ENCODE results near the gene MED13L. TPM values are rescaled to one million over a fixed set of nuclear protein-coding genes. Genes with fewer than 3 reads are reported as not detected.
A peak's percentile ranks its signal among the peaks of the same experiment; 100 is the strongest.

The MED13L gene
- total and polyA plus RNA-seq, 12 donors, result 9.4 to 76.5 (median 64.2) TPM

- Histone ChIP-seq H3K27me3 (no peaks in the 10 kb centered on the region), H3K36me3 (no peaks in the 10 kb centered on the region), H3K4me3 (no peak overlapping the region), H3K4me1 (peaks cover 7 to 75% (median 72%) of the 10 kb centered on the region in 9 donors), H3K27ac (peak overlapping the region in 1 of 10 donors; percentile 12), H3K9me3 (peaks cover 0 to 23% (median 9%) of the 10 kb centered on the region in 11 donors)
- WGBS, 2 donors, result 80 to 86% methylated on average over 5 of the region's 5 CpGs
- DNase-seq (no peak), ATAC-seq (no peak)
- intact Hi-C loops (cut with DNase I), result loop anchor here in 2 of 10 donors (10.0 kb wide), 2 partner anchors 232 to 448 kb away; no protein-coding TSS in a partner anchor
- TF ChIP-seq CTCF (IDR thresholded peaks at IDR 0.05), result no peak
Observed at GRCh38 chr12:116246490-116247179, 30.9 kb downstream of the MED13L start.

GRCh38 chr12:116245189-116245588 is 32.3 kb downstream of the MED13L start:
- 94 to 96% methylated on average over 2 of the region's 2 CpGs for WGBS, 2 donors

GRCh38 chr12:116244474-116245090 is 32.9 kb downstream of the MED13L start:
- 83 to 84% methylated on average over 6 of the region's 6 CpGs for WGBS, 2 donors
- TF ChIP-seq CTCF (IDR thresholded peaks at IDR 0.05), result no peak
- intact Hi-C loops (cut with DNase I), result loop anchor here in 2 of 10 donors (10.0 kb wide), 2 partner anchors 230 to 450 kb away; no protein-coding TSS in a partner anchor
- DNase-seq (no peak), ATAC-seq (no peak)
- Histone ChIP-seq H3K27ac (peak overlapping the region in 1 of 10 donors; percentile 1), H3K27me3 (no peaks in the 10 kb centered on the region), H3K9me3 (peaks cover 0 to 3% (median 0%) of the 10 kb centered on the region in 11 donors), H3K4me1 (peaks cover 7 to 90% (median 81%) of the 10 kb centered on the region in 9 donors), H3K36me3 (no peaks in the 10 kb centered on the region), H3K4me3 (no peak overlapping the region)

More at GRCh38 chr12:116245189-116245588, 32.3 kb downstream of the MED13L start:
- peaks cover 7 to 87% (median 82%) of the 10 kb centered on the region in 9 donors for H3K4me1 ChIP-seq
- H3K27me3 ChIP-seq, result no peaks in the 10 kb centered on the region
- H3K36me3 ChIP-seq, result no peaks in the 10 kb centered on the region
- TF ChIP-seq CTCF (IDR thresholded peaks at IDR 0.05), result no peak
- peaks cover 0 to 9% (median 5%) of the 10 kb centered on the region in 11 donors for H3K9me3 ChIP-seq
- intact Hi-C loops (cut with DNase I), result loop anchor here in 2 of 10 donors (10.0 kb wide), 2 partner anchors 230 to 450 kb away; no protein-coding TSS in a partner anchor
- H3K27ac ChIP-seq, result peak overlapping the region in 2 of 10 donors; percentile 1 to 12
- ATAC-seq (no peak), DNase-seq (no peak)
- no peak overlapping the region for H3K4me3 ChIP-seq

GRCh38 chr12:116244001-116244400 is 33.5 kb downstream of the MED13L start:
- ATAC-seq, result peak in 4 of 8 donors; percentile 22 to 41 (median 38)
- peaks cover 7 to 89% (median 77%) of the 10 kb centered on the region in 9 donors for H3K4me1 ChIP-seq
- DNase-seq, result no peak
- H3K27ac ChIP-seq, result peak overlapping the region in 1 of 10 donors; percentile 28
- H3K27me3 ChIP-seq, result no peaks in the 10 kb centered on the region
- H3K4me3 ChIP-seq, result no peak overlapping the region
- intact Hi-C loops (cut with DNase I), result loop anchor here in 2 of 10 donors (10.0 kb wide), 2 partner anchors 229 to 451 kb away; no protein-coding TSS in a partner anchor
- TF ChIP-seq CTCF (IDR thresholded peaks at IDR 0.05), result no peak
- H3K36me3 ChIP-seq, result no peaks in the 10 kb centered on the region
- 42 to 59% methylated on average over 2 of the region's 2 CpGs for WGBS, 2 donors
- H3K9me3 ChIP-seq, result no peaks in the 10 kb centered on the region

Measured in heart right ventricle (tissue), 16 donors.